ENCODE data around the gene CASZ1.

Gene CASZ1

GRCh38 chr1:10753299-10753698, 43.1 kb downstream of the CASZ1 start:
- no peak for DNase-seq (ENCODE audit: low spot score)

GRCh38 chr1:10751561-10752085, 44.8 kb downstream of the CASZ1 start:
- DNase-seq (ENCODE audit: low spot score), result no peak

GRCh38 chr1:10751160-10751559, 45.3 kb downstream of the CASZ1 start:
- DNase-seq (ENCODE audit: low spot score), result no peak

GRCh38 chr1:10745886-10746455, 50.5 kb downstream of the CASZ1 start:
- no peak for DNase-seq (ENCODE audit: low spot score)

- DNase-seq (ENCODE audit: low spot score), result no peak
Observed at GRCh38 chr1:10745383-10745782, 51.1 kb downstream of the CASZ1 start.

GRCh38 chr1:10744654-10745238, 51.7 kb downstream of the CASZ1 start:
- DNase-seq (ENCODE audit: low spot score), result no peak

- DNase-seq (ENCODE audit: low spot score), result no peak
Observed at GRCh38 chr1:10744029-10744428, 52.4 kb downstream of the CASZ1 start.

- no peak for DNase-seq (ENCODE audit: low spot score)
Observed at GRCh38 chr1:10741696-10742095, 54.8 kb downstream of the CASZ1 start.

GRCh38 chr1:10740123-10740522, 56.3 kb downstream of the CASZ1 start:
- DNase-seq (ENCODE audit: low spot score), result no peak

GRCh38 chr1:10739589-10739988, 56.9 kb downstream of the CASZ1 start:
- DNase-seq (ENCODE audit: low spot score), result no peak

GRCh38 chr1:10738061-10739058, 58.1 kb downstream of the CASZ1 start:
- no peak for DNase-seq (ENCODE audit: low spot score)

- DNase-seq (ENCODE audit: low spot score), result no peak
Observed at GRCh38 chr1:10737651-10738050, 58.8 kb downstream of the CASZ1 start.

GRCh38 chr1:10736634-10737586, 59.5 kb downstream of the CASZ1 start:
- no peak for DNase-seq (ENCODE audit: low spot score)

GRCh38 chr1:10735563-10736305, 60.7 kb downstream of the CASZ1 start:
- no peak for DNase-seq (ENCODE audit: low spot score)

- no peak for DNase-seq (ENCODE audit: low spot score)
Observed at GRCh38 chr1:10734962-10735544, 61.4 kb downstream of the CASZ1 start.

GRCh38 chr1:10734375-10734774, 62.1 kb downstream of the CASZ1 start:
- DNase-seq (ENCODE audit: low spot score), result no peak

- no peak for DNase-seq (ENCODE audit: low spot score)
Observed at GRCh38 chr1:10733474-10734366, 62.7 kb downstream of the CASZ1 start.

GRCh38 chr1:10730985-10731384, 65.5 kb downstream of the CASZ1 start:
- no peak for DNase-seq (ENCODE audit: low spot score)

GRCh38 chr1:10728595-10729410, 67.6 kb downstream of the CASZ1 start:
- DNase-seq (ENCODE audit: low spot score), result no peak

Data from CD4-positive, alpha-beta T cell treated with Interleukin-15 for 4 hours (primary cell).